Gastroesophageal sphincter (tissue), 3 donors: Measurements from ENCODE around the gene STARD10.

Experiments
- EP300 ChIP-seq: sonication (generic); formaldehyde crosslinking; IDR thresholded peaks from one replicate; pipeline ENCODE4 v1.6.1; 2017; ENCODE audit warnings: antibody characterized with exemption, mild to moderate bottlenecking
- POLR2A ChIP-seq, 2 donors: fragments of 450-650 bp; IDR thresholded peaks; one replicate each; pipeline ENCODE4 v1.6.1; 2017; ENCODE audit warnings: antibody characterized with exemption in 2 of 2, mild to moderate bottlenecking in 2 of 2, moderate library complexity in 1 of 2
- POLR2AphosphoS5 ChIP-seq: sonication (generic); formaldehyde crosslinking; IDR thresholded peaks from one replicate; pipeline ENCODE4 v1.6.1; 2017; ENCODE audit warnings: antibody characterized with exemption
- TF ChIP-seq, protein P1 (sequence below), 4 experiments: fragments of 200-600 bp in 2 of 4; fragments of 450-650 bp in 2 of 4; sonication (generic) in 1 of 4; IDR thresholded peaks; one replicate each; pipeline ENCODE4 v1.5.1; 2017 to 2019; ENCODE audit warnings: antibody characterized with exemption in 4 of 4, mild to moderate bottlenecking in 2 of 4, moderate library complexity in 2 of 4

DNA sequence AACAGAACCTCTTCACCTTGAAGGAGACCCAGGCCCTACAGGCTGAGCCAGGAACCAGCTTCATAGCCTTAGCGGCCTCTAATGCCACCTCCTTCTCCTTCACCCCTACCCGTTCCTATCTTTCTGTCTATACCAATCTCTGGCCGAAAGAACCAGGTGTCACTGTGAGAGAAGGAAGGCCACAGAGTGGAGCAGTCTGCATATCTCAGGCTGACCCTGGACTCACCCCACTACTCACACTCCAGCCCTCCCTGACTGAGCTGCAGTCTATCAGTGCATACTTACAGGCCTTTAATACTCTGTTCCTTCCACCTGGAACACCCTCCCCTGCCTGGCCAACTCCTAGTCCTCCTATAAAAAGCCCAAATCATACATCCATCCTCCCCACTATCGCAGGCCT lies 74.3 kb downstream of the STARD10 start:
- TF ChIP-seq, protein P1, sequence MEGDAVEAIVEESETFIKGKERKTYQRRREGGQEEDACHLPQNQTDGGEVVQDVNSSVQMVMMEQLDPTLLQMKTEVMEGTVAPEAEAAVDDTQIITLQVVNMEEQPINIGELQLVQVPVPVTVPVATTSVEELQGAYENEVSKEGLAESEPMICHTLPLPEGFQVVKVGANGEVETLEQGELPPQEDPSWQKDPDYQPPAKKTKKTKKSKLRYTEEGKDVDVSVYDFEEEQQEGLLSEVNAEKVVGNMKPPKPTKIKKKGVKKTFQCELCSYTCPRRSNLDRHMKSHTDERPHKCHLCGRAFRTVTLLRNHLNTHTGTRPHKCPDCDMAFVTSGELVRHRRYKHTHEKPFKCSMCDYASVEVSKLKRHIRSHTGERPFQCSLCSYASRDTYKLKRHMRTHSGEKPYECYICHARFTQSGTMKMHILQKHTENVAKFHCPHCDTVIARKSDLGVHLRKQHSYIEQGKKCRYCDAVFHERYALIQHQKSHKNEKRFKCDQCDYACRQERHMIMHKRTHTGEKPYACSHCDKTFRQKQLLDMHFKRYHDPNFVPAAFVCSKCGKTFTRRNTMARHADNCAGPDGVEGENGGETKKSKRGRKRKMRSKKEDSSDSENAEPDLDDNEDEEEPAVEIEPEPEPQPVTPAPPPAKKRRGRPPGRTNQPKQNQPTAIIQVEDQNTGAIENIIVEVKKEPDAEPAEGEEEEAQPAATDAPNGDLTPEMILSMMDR (IDR thresholded peaks at IDR 0.05) = no peak
- TF ChIP-seq POLR2A (IDR thresholded peaks at IDR 0.05) (no peak), EP300 (no peak), POLR2AphosphoS5 (no peak)
